NT2/D1 (cell line): Measurements from ENCODE around the gene DRC7.

ENCODE experiments used
- SUZ12 ChIP-seq: IDR thresholded peaks from 2 replicates; pipeline ENCODE4 v1.6.1; 2011; ENCODE audit not compliant: insufficient read length, insufficient read depth; ENCODE audit errors: extremely low read depth
- YY1 ChIP-seq: IDR thresholded peaks from 2 replicates; pipeline ENCODE4 v1.6.1; 2011; ENCODE audit not compliant: insufficient read length, insufficient read depth
- ZNF274 ChIP-seq: IDR thresholded peaks from 2 replicates; pipeline ENCODE4 v1.6.1; 2011; ENCODE audit warnings: mild to moderate bottlenecking, low read depth, low read length

DNA sequence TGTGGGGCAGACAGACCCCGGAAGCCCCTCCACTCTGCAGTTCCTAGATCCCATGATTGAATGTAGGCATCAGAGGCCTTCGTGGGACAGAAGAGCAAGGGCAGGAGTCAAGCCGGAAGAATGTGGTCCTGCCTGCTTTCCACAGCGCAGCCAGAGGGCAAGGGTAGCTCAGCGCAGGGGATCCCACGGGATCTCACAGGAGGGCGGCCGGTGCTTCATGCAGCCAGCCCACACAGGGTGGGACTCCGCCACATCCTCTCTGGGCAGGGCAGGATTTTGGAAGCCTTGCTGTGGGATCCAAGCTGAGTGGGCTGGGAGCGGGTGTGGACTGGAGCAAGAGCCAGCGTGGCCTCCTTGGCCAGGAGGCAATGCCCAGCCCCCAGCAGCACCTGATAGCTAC, 54.0 kb downstream of the DRC7 start:
- TF ChIP-seq SUZ12 (no peak), YY1 (no peak), ZNF274 (no peak)
